Tibial nerve (tissue), 4 donors: ENCODE measurements around the gene AKAP9.

ENCODE experiments used
- EP300 ChIP-seq, 2 donors: sonication (generic); formaldehyde crosslinking; IDR thresholded peaks; one replicate each; pipeline ENCODE4 v1.6.1; 2017; ENCODE audit warnings: antibody characterized with exemption in 2 of 2, mild to moderate bottlenecking in 1 of 2
- POLR2A ChIP-seq, 2 donors: fragments of 450-650 bp; IDR thresholded peaks; one replicate each; pipeline ENCODE4 v1.6.1; 2017; ENCODE audit warnings: antibody characterized with exemption in 2 of 2, mild to moderate bottlenecking in 2 of 2, moderate library complexity in 2 of 2
- TF ChIP-seq, protein P1 (sequence below), 5 experiments: fragments of 200-600 bp in 3 of 5; fragments of 450-650 bp in 2 of 5; sonication (generic) in 3 of 5; IDR thresholded peaks; one replicate each; pipeline ENCODE4 v1.5.1; 2016 to 2019; ENCODE audit warnings: antibody characterized with exemption in 5 of 5, mild to moderate bottlenecking in 3 of 5, moderate library complexity in 2 of 5

DNA sequence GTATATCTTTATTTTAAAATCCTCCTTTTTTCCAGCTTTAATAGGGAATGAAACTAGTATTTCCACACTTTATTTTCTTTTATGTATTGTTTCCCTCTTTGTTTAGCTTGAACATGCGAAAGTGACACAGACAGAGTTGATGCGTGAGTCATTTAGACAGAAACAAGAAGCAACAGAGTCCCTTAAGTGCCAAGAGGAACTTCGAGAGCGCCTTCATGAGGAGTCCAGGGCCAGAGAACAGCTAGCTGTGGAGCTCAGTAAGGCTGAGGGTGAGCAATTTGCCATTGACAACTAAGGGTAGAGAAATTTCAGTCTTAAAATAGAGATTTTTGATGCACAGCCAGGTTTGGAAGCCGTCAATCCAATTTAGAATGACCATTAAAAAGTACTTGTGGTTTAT, 120.5 kb downstream of the AKAP9 start:
- no peak for TF ChIP-seq POLR2A (IDR thresholded peaks at IDR 0.05)
- TF ChIP-seq, protein P1, sequence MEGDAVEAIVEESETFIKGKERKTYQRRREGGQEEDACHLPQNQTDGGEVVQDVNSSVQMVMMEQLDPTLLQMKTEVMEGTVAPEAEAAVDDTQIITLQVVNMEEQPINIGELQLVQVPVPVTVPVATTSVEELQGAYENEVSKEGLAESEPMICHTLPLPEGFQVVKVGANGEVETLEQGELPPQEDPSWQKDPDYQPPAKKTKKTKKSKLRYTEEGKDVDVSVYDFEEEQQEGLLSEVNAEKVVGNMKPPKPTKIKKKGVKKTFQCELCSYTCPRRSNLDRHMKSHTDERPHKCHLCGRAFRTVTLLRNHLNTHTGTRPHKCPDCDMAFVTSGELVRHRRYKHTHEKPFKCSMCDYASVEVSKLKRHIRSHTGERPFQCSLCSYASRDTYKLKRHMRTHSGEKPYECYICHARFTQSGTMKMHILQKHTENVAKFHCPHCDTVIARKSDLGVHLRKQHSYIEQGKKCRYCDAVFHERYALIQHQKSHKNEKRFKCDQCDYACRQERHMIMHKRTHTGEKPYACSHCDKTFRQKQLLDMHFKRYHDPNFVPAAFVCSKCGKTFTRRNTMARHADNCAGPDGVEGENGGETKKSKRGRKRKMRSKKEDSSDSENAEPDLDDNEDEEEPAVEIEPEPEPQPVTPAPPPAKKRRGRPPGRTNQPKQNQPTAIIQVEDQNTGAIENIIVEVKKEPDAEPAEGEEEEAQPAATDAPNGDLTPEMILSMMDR (IDR thresholded peaks at IDR 0.05): no peak
- no peak for TF ChIP-seq EP300 (IDR thresholded peaks at IDR 0.05)
